ENCODE measurements around the gene ZNF157.

- TF ChIP-seq CTCF (IDR thresholded peaks at IDR 0.05; ENCODE audit: borderline replicate concordance, extremely low read depth, low read length, poor library complexity, severe bottlenecking) = no peak
- TF ChIP-seq EZH2 (IDR thresholded peaks at IDR 0.05; ENCODE audit: borderline replicate concordance, low read depth, low read length, severe bottlenecking) = no peak
Observed at GRCh38 chrX:47448165-47448806, 77.9 kb downstream of the ZNF157 start.
